Measurements from ENCODE around the gene ENPEP. TPM values are rescaled to one million over a fixed set of nuclear protein-coding genes. Genes with fewer than 3 reads are reported as not detected.

Gene ENPEP
- total and polyA plus RNA-seq, 12 donors: 2.5 to 9.0 (median 4.9) TPM

GRCh38 chr4:110586131-110586850 is 110.3 kb downstream of the ENPEP start:
- Histone ChIP-seq H3K36me3 (replicated peaks in 1 of 2) (no peaks in the 10 kb centered on the region), H3K4me3 (no peak overlapping the region), H3K27me3 (no peaks in the 10 kb centered on the region), H3K4me1 (replicated peaks in 1 of 2) (no peaks in the 10 kb centered on the region), H3K9me3 (replicated peaks in 1 of 3) (no peaks in the 10 kb centered on the region), H3K27ac (no peak overlapping the region)
- intact Hi-C loops (cut with DNase I): no loop called here
- 20 to 26% (median 22%) methylated on average over 7 of the region's 7 CpGs for WGBS, 4 donors
- peak; percentile 12 to 44 (median 36) for TF ChIP-seq CTCF (IDR thresholded peaks at IDR 0.05)
- TF ChIP-seq POLR2A (IDR thresholded peaks at IDR 0.05): no peak
- DNase-seq: no peak

- intact Hi-C loops (cut with DNase I): no loop called here
- no peak for DNase-seq
- Histone ChIP-seq H3K4me3 (no peak overlapping the region), H3K4me1 (replicated peaks in 1 of 2) (no peaks in the 10 kb centered on the region), H3K27ac (no peak overlapping the region), H3K36me3 (replicated peaks in 1 of 2) (no peaks in the 10 kb centered on the region), H3K27me3 (no peaks in the 10 kb centered on the region), H3K9me3 (replicated peaks in 1 of 3) (no peaks in the 10 kb centered on the region)
- 87 to 92% (median 89%) methylated on average over 34 to 36 of the region's 36 CpGs for WGBS, 4 donors
- TF ChIP-seq CTCF (IDR thresholded peaks at IDR 0.05) (no peak), POLR2A (IDR thresholded peaks at IDR 0.05) (no peak)
These were observed 111.8 kb downstream of the ENPEP start for GRCh38 chr4:110587666-110588285.

GRCh38 chr4:110589297-110589696 is 113.3 kb downstream of the ENPEP start:
- H3K27me3 ChIP-seq: no peaks in the 10 kb centered on the region
- no peak overlapping the region for H3K27ac ChIP-seq
- no peaks in the 10 kb centered on the region for H3K4me1 ChIP-seq (replicated peaks in 1 of 2)
- no peak for DNase-seq
- H3K9me3 ChIP-seq (replicated peaks in 1 of 3): no peaks in the 10 kb centered on the region
- TF ChIP-seq CTCF (IDR thresholded peaks at IDR 0.05) (no peak), POLR2A (IDR thresholded peaks at IDR 0.05) (no peak)
- intact Hi-C loops (cut with DNase I): no loop called here
- H3K4me3 ChIP-seq: no peak overlapping the region
- H3K36me3 ChIP-seq (replicated peaks in 1 of 2): no peaks in the 10 kb centered on the region

- TF ChIP-seq POLR2A (IDR thresholded peaks at IDR 0.05) (no peak), CTCF (IDR thresholded peaks at IDR 0.05) (no peak)
- H3K4me1 ChIP-seq (replicated peaks in 1 of 2): no peaks in the 10 kb centered on the region
- no peaks in the 10 kb centered on the region for H3K9me3 ChIP-seq (replicated peaks in 1 of 3)
- intact Hi-C loops (cut with DNase I): no loop called here
- no peak overlapping the region for H3K4me3 ChIP-seq
- DNase-seq: no peak
- H3K27ac ChIP-seq: no peak overlapping the region
- H3K27me3 ChIP-seq: no peaks in the 10 kb centered on the region
- 72 to 91% (median 82%) methylated on average over 1 of the region's 1 CpG for WGBS, 4 donors
- H3K36me3 ChIP-seq (replicated peaks in 1 of 2): no peaks in the 10 kb centered on the region
These were observed 119.6 kb downstream of the ENPEP start for GRCh38 chr4:110595583-110595982.

Measured in adrenal gland (tissue), 12 donors.